HepG2 (cell line): ENCODE measurements around the gene POU2AF3. TPM values are rescaled to one million over a fixed set of nuclear protein-coding genes. Genes with fewer than 3 reads are reported as not detected.

Experiments used
- ATAC-seq: fragments of 200-7000 bp; cut with Tn5 transposase; 3 replicates; pipeline ENCODE4 v1.9.1; 2020; ENCODE audit warnings: mild to moderate bottlenecking, moderate library complexity
- BruUV-seq: library from RNA; stranded (reverse); fragments of 400-500 nt; replicated peaks from 2 replicates; lab custom pipeline; 2021; lab: Mats Ljungman, UMichigan
- CTCF ChIA-PET: fragments of 300-600 bp; formaldehyde crosslinking; extraction: SDS; loops from one replicate; lab custom pipeline; 2021; ENCODE audit warnings: low total read pairs, inconsistent platforms, low intra/inter-chr PET ratio; lab: Yijun Ruan, JAX
- POLR2A ChIA-PET: fragments of 350-600 bp; sonication (Branson Sonifier 250); formaldehyde crosslinking; loops from one replicate; lab custom pipeline; 2020; ENCODE audit warnings: antibody characterized with exemption, inconsistent platforms; lab: Yijun Ruan, JAX
- DNase-seq: peaks from one replicate; pipeline ENCODE4 v3.0.0-alpha.2; 2015; ENCODE audit warnings: low spot score
- FAIRE-seq: peaks from 3 replicates; lab custom pipeline; 2011; peaks lifted over from hg19 to GRCh38; lab: Jason Lieb, UNC
- H2AFZ ChIP-seq: one replicate; pipeline ENCODE4 v1.6.1; 2011; ENCODE audit warnings: low read length, inconsistent platforms
- H3K27ac ChIP-seq: fragments of 300-600 bp; 3 replicates; pipeline ENCODE4 v1.8.0; 2011; ENCODE audit warnings: mixed run types, mild to moderate bottlenecking, mixed read lengths, low read length, inconsistent platforms; ENCODE audit not compliant: insufficient read depth; ENCODE audit errors: extremely low read length
- H3K27me3 ChIP-seq, 2 experiments: fragments of 200-600 bp in 1 of 2; 2 replicates in 1 of 2; 3 replicates in 1 of 2; pipeline versions ENCODE4 v1.6.0 to v1.8.0; 2011; ENCODE audit warnings: low read length in 2 of 2, mild to moderate bottlenecking in 2 of 2, moderate library complexity in 2 of 2, inconsistent platforms in 1 of 2; ENCODE audit not compliant: insufficient read depth in 2 of 2, control insufficient read depth in 1 of 2
- H3K36me3 ChIP-seq, 2 experiments: fragments of 200-600 bp in 1 of 2; replicated peaks in 1 of 2; 2 replicates in 1 of 2; 3 replicates in 1 of 2; pipeline versions ENCODE4 v1.5.1 to v1.8.0; 2011; ENCODE audit warnings: low read length in 2 of 2, inconsistent platforms in 1 of 2; ENCODE audit not compliant: insufficient read depth in 2 of 2, control insufficient read depth in 1 of 2
- H3K4me1 ChIP-seq: 2 replicates; pipeline ENCODE4 v1.5.1; 2012; ENCODE audit warnings: low read length, inconsistent platforms; ENCODE audit not compliant: insufficient read depth
- H3K4me2 ChIP-seq: 2 replicates; pipeline ENCODE4 v1.6.0; 2011; ENCODE audit warnings: low read depth, low read length, inconsistent platforms
- H3K4me3 ChIP-seq, 3 experiments: fragments of 200-600 bp in 1 of 3; sonication (generic), shearing (Covaris generic) in 1 of 3; replicated peaks in 1 of 3; 2 replicates each; pipeline ENCODE4 v1.5.1; 2011 to 2016; ENCODE audit warnings: low read length in 3 of 3, inconsistent platforms in 2 of 3, low read depth in 2 of 3, mild to moderate bottlenecking in 2 of 3, control low read depth in 1 of 3, mixed read lengths in 1 of 3; ENCODE audit not compliant: insufficient read depth in 1 of 3
- H3K79me2 ChIP-seq: one replicate; pipeline ENCODE4 v1.6.1; 2011; ENCODE audit warnings: low read length, inconsistent platforms; ENCODE audit not compliant: insufficient read depth
- H3K9ac ChIP-seq: 2 replicates; pipeline ENCODE4 v1.6.0; 2011; ENCODE audit warnings: mild to moderate bottlenecking, low read depth, low read length, inconsistent platforms; ENCODE audit not compliant: insufficient read depth
- H3K9me3 ChIP-seq: 2 replicates; pipeline ENCODE4 v1.5.1; 2012; ENCODE audit warnings: mild to moderate bottlenecking, low read length
- H4K20me1 ChIP-seq: 2 replicates; pipeline ENCODE4 v1.6.0; 2011; ENCODE audit warnings: inconsistent platforms, mild to moderate bottlenecking, low read length, moderate library complexity; ENCODE audit not compliant: insufficient read depth
- ARNT2 ChIP-seq: sonication (generic); formaldehyde crosslinking; IDR thresholded peaks from 2 replicates; pipeline ENCODE4 v1.8.0; 2022; ENCODE audit warnings: mild to moderate bottlenecking, low read depth, missing genetic modification reagents, moderate library complexity
- GATAD1 ChIP-seq: IDR thresholded peaks from 2 replicates; pipeline ENCODE4 v1.6.1; 2016; ENCODE audit warnings: missing genetic modification reagents, missing compliant biosample characterization
- REPIN1 ChIP-seq: sonication (generic); formaldehyde crosslinking; IDR thresholded peaks from 2 replicates; pipeline ENCODE4 v1.8.0; 2022; ENCODE audit warnings: missing genetic modification reagents, low read depth, mild to moderate bottlenecking, borderline replicate concordance
- SMAD9 ChIP-seq: sonication (generic); formaldehyde crosslinking; IDR thresholded peaks from 2 replicates; pipeline ENCODE4 v1.5.1; 2020; ENCODE audit warnings: mild to moderate bottlenecking, missing genetic modification reagents
- SP5 ChIP-seq: IDR thresholded peaks from 2 replicates; pipeline ENCODE4 v1.6.1; 2016; ENCODE audit warnings: low read depth, borderline replicate concordance
- ZBTB14 ChIP-seq: sonication (generic); formaldehyde crosslinking; IDR thresholded peaks from 2 replicates; pipeline ENCODE4 v1.4.0; 2020; ENCODE audit warnings: missing genetic modification reagents
- ZBTB21 ChIP-seq: sonication (generic); formaldehyde crosslinking; IDR thresholded peaks from 2 replicates; pipeline ENCODE4 v1.4.0; 2020; ENCODE audit warnings: missing genetic modification reagents
- ZNF251 ChIP-seq: sonication (generic); formaldehyde crosslinking; IDR thresholded peaks from 2 replicates; pipeline ENCODE4 v1.9.0; 2021; ENCODE audit warnings: mild to moderate bottlenecking, missing genetic modification reagents
- ZSCAN30 ChIP-seq: sonication (generic); formaldehyde crosslinking; IDR thresholded peaks from 2 replicates; pipeline ENCODE4 v1.5.0; 2020; ENCODE audit warnings: mild to moderate bottlenecking, missing genetic modification reagents
- WGBS: methylation state at CpG from one replicate; pipeline ENCODE4 v1.1.6; 2017; ENCODE audit warnings: low lambda C conversion rate; 5-methylcytosine and 5-hydroxymethylcytosine counted together
- in situ Hi-C: cut with HindIII; loops from 2 replicates; pipeline ENCODE4 v1.10.0; 2017; ENCODE audit warnings: low pct_unique_long_range_greater_than_20kb; ENCODE audit not compliant: extremely low pct_ligation_motif_present
- intact Hi-C: fragments of 100-400 bp; cut with micrococcal nuclease; formaldehyde crosslinking; loops from one replicate; pipeline ENCODE4 v1.10.0; 2022; ENCODE audit not compliant: unreplicated experiment
- polyA plus RNA-seq, 8 experiments: library from polyadenylated mRNA; depleted of rRNA in 3 of 8; stranded (reverse) in 7 of 8; unstranded in 1 of 8; fragments of >200 nt; fragmentation: Illumina TruSeq in 4 of 8; extraction: Trizol in 4 of 8; gene quantifications; 2 replicates each; pipeline versions ENCODE4 v1.2.1 to v1.2.3, GENCODE V29; 2011 to 2016; ENCODE audit warnings: low read depth in 4 of 8, missing spikeins in 1 of 8, mixed read lengths in 1 of 8; ENCODE audit not compliant: insufficient read depth in 1 of 8
- total RNA-seq, 5 experiments: library from RNA; depleted of rRNA; stranded (reverse); fragments of >200 nt; fragmentation: Illumina TruSeq; extraction: Trizol; gene quantifications; 2 replicates each; pipeline ENCODE4 v1.2.3, GENCODE V29; 2016; ENCODE audit warnings: low read depth in 1 of 5
- TF ChIP-seq, protein P1 (sequence below): sonication (generic); formaldehyde crosslinking; IDR thresholded peaks from 2 replicates; pipeline ENCODE4 v1.5.0; 2020; ENCODE audit warnings: missing genetic modification reagents
- TF ChIP-seq, protein P2 (sequence below): sonication (generic); formaldehyde crosslinking; IDR thresholded peaks from 2 replicates; pipeline ENCODE4 v1.4.0; 2020; ENCODE audit warnings: missing genetic modification reagents
- TF ChIP-seq, protein P3 (sequence below): sonication (generic); formaldehyde crosslinking; IDR thresholded peaks from 2 replicates; pipeline ENCODE4 v1.4.0; 2020; ENCODE audit warnings: missing genetic modification reagents

The POU2AF3 gene
- total and polyA plus RNA-seq, 2 of the 13 experiments (the other 11 are each of a cell fraction or from before 2014, with no cell fraction given): 7.8 to 71.2 TPM

- H3K9me3 ChIP-seq: peaks cover 6% of the 10 kb centered on the region
- H4K20me1 ChIP-seq: no peaks in the 10 kb centered on the region
- peaks cover 86% of the 10 kb centered on the region for H3K4me1 ChIP-seq
- in situ Hi-C loops: no loop called here
- DNase-seq (peak; percentile 99), ATAC-seq (peak; percentile 92), FAIRE-seq (peak; percentile 90)
- CTCF ChIA-PET: interaction anchor here (1.4 to 2.1 kb wide), 3 partner anchors 25 to 88 kb away, joined by 3 to 6 read pairs (median 4); no protein-coding TSS in a partner anchor
- peak overlapping the region; percentile 35 to 59 (median 49) for H3K4me3 ChIP-seq
- 3% methylated on average over 8 of the region's 9 CpGs for whole genome bisulfite sequencing
- intact Hi-C loops: loop anchor here (1.0 to 2.0 kb wide), 7 partner anchors 14 to 88 kb away; partner anchors contain the start of gene POU2AF3
- H3K27me3 ChIP-seq: no peaks in the 10 kb centered on the region
- H3K9ac ChIP-seq: peak overlapping the region; percentile 69
- POLR2A ChIA-PET: interaction anchor here (1.0 to 8.2 kb wide), 20 partner anchors 8 to 455 kb away, joined by 3 to 197 read pairs (median 5); partner anchors contain the start of gene POU2AF3
- H3K79me2 ChIP-seq: no peaks in the 10 kb centered on the region
- H2AFZ ChIP-seq: no peak overlapping the region
- H3K36me3 ChIP-seq: no peaks in the 10 kb centered on the region
- peak overlapping the region; percentile 78 for H3K27ac ChIP-seq
- peak overlapping the region; percentile 90 for H3K4me2 ChIP-seq
- no TSS peak for BruUV-seq
- TF ChIP-seq, protein P1, sequence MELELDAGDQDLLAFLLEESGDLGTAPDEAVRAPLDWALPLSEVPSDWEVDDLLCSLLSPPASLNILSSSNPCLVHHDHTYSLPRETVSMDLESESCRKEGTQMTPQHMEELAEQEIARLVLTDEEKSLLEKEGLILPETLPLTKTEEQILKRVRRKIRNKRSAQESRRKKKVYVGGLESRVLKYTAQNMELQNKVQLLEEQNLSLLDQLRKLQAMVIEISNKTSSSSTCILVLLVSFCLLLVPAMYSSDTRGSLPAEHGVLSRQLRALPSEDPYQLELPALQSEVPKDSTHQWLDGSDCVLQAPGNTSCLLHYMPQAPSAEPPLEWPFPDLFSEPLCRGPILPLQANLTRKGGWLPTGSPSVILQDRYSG (CRISPR knock-in tag): no peak
- TF ChIP-seq ZNF251 (CRISPR knock-in tag) (no peak), SMAD9 (no peak), ZBTB14 (CRISPR knock-in tag) (no peak), GATAD1 (CRISPR knock-in tag) (peak; percentile 17; the same call in 1 of the 2 replicates), REPIN1 (CRISPR knock-in tag) (peak; percentile 45; the same call in 1 of the 2 replicates), ZSCAN30 (CRISPR knock-in tag) (no peak), ARNT2 (peak; percentile 45; the same call in 1 of the 2 replicates), SP5 (CRISPR knock-in tag) (peak; percentile 8; the same call in 1 of the 2 replicates), ZBTB21 (CRISPR knock-in tag) (peak; percentile 13; the same call in 1 of the 2 replicates)
- TF ChIP-seq, protein P2, sequence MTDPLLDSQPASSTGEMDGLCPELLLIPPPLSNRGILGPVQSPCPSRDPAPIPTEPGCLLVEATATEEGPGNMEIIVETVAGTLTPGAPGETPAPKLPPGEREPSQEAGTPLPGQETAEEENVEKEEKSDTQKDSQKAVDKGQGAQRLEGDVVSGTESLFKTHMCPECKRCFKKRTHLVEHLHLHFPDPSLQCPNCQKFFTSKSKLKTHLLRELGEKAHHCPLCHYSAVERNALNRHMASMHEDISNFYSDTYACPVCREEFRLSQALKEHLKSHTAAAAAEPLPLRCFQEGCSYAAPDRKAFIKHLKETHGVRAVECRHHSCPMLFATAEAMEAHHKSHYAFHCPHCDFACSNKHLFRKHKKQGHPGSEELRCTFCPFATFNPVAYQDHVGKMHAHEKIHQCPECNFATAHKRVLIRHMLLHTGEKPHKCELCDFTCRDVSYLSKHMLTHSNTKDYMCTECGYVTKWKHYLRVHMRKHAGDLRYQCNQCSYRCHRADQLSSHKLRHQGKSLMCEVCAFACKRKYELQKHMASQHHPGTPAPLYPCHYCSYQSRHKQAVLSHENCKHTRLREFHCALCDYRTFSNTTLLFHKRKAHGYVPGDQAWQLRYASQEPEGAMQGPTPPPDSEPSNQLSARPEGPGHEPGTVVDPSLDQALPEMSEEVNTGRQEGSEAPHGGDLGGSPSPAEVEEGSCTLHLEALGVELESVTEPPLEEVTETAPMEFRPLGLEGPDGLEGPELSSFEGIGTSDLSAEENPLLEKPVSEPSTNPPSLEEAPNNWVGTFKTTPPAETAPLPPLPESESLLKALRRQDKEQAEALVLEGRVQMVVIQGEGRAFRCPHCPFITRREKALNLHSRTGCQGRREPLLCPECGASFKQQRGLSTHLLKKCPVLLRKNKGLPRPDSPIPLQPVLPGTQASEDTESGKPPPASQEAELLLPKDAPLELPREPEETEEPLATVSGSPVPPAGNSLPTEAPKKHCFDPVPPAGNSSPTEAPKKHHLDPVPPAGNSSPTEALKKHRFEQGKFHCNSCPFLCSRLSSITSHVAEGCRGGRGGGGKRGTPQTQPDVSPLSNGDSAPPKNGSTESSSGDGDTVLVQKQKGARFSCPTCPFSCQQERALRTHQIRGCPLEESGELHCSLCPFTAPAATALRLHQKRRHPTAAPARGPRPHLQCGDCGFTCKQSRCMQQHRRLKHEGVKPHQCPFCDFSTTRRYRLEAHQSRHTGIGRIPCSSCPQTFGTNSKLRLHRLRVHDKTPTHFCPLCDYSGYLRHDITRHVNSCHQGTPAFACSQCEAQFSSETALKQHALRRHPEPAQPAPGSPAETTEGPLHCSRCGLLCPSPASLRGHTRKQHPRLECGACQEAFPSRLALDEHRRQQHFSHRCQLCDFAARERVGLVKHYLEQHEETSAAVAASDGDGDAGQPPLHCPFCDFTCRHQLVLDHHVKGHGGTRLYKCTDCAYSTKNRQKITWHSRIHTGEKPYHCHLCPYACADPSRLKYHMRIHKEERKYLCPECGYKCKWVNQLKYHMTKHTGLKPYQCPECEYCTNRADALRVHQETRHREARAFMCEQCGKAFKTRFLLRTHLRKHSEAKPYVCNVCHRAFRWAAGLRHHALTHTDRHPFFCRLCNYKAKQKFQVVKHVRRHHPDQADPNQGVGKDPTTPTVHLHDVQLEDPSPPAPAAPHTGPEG: no peak; the same call in 1 of the 2 replicates
- TF ChIP-seq, protein P3, sequence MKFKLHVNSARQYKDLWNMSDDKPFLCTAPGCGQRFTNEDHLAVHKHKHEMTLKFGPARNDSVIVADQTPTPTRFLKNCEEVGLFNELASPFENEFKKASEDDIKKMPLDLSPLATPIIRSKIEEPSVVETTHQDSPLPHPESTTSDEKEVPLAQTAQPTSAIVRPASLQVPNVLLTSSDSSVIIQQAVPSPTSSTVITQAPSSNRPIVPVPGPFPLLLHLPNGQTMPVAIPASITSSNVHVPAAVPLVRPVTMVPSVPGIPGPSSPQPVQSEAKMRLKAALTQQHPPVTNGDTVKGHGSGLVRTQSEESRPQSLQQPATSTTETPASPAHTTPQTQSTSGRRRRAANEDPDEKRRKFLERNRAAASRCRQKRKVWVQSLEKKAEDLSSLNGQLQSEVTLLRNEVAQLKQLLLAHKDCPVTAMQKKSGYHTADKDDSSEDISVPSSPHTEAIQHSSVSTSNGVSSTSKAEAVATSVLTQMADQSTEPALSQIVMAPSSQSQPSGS (CRISPR knock-in tag): peak; percentile 70
Observed at GRCh38 chr11:111334532-111335502, 36.5 kb downstream of the POU2AF3 start.
